Subcutaneous abdominal adipose tissue (tissue), 5 donors: ENCODE data around the gene CRACDL.

Experiments
- H3K27ac ChIP-seq: one replicate; pipeline ENCODE4 v1.7.0; 2013; ENCODE audit warnings: low read depth, mild to moderate bottlenecking, inconsistent platforms, low read length, moderate library complexity
- H3K27me3 ChIP-seq, 5 donors: one replicate each; pipeline ENCODE4 v1.7.0; 2013; ENCODE audit warnings: low read length in 5 of 5, inconsistent platforms in 1 of 5; ENCODE audit not compliant: control insufficient read depth in 5 of 5, insufficient read depth in 4 of 5
- H3K36me3 ChIP-seq, 5 donors: one replicate each; pipeline ENCODE4 v1.7.0; 2013; ENCODE audit warnings: low read length in 5 of 5; ENCODE audit not compliant: control insufficient read depth in 5 of 5, insufficient read depth in 5 of 5
- H3K4me1 ChIP-seq, 5 donors: one replicate each; pipeline ENCODE4 v1.7.0; 2013; ENCODE audit warnings: low read length in 5 of 5, mild to moderate bottlenecking in 3 of 5, moderate library complexity in 1 of 5; ENCODE audit not compliant: control insufficient read depth in 5 of 5, insufficient read depth in 5 of 5
- H3K4me3 ChIP-seq, 5 donors: one replicate each; pipeline ENCODE4 v1.7.0; 2013; ENCODE audit warnings: low read length in 5 of 5, low read depth in 1 of 5
- H3K9ac ChIP-seq, 5 donors: one replicate each; pipeline ENCODE4 v1.7.0; 2013; ENCODE audit warnings: low read length in 5 of 5, mild to moderate bottlenecking in 4 of 5, moderate library complexity in 3 of 5
- H3K9me3 ChIP-seq, 5 donors: one replicate each; pipeline ENCODE4 v1.7.0; 2013; ENCODE audit warnings: low read length in 5 of 5; ENCODE audit not compliant: control insufficient read depth in 5 of 5
- donor health status: healthy.
- donor health status: healthy.
- donor health status: healthy.
- donor health status: healthy.
- donor health status: healthy.

Gene CRACDL

GRCh38 chr2:98927027-98927426 lies 9.0 kb downstream of the CRACDL start:
- H3K4me3 ChIP-seq: no peak overlapping the region
- no peak overlapping the region for H3K9ac ChIP-seq
- H3K36me3 ChIP-seq: no peaks in the 10 kb centered on the region
- peaks cover 0 to 11% (median 5%) of the 10 kb centered on the region in 5 donors for H3K27me3 ChIP-seq
- no peak overlapping the region for H3K27ac ChIP-seq
- H3K9me3 ChIP-seq: peaks cover 0 to 2% (median 0%) of the 10 kb centered on the region in 5 donors
- H3K4me1 ChIP-seq: no peaks in the 10 kb centered on the region

DNA sequence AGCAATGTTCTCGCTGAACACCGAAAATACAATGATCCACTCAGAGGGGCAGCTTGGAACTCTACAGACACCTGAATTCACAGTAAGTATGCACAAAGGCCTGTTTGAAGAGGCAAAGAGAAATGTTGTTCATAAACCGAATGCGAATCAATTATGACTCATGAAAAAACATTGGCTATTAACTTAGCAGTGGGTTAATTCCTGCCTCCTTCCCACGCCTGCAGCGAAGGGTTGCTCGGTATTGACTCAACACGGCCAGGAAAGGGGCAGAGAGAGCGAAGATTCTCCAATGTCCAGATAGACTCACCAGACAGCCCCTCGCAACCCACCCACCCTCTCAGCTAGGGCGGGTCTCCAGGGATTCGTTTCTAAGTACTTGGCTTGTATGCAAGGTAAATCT lies 9.4 kb downstream of the CRACDL start:
- Histone ChIP-seq H3K27ac (no peak overlapping the region), H3K36me3 (no peaks in the 10 kb centered on the region), H3K9me3 (peaks cover 0 to 2% (median 0%) of the 10 kb centered on the region in 5 donors), H3K4me3 (no peak overlapping the region), H3K9ac (no peak overlapping the region), H3K27me3 (peaks cover 0 to 11% (median 5%) of the 10 kb centered on the region in 5 donors), H3K4me1 (no peaks in the 10 kb centered on the region)

- H3K4me1 ChIP-seq: no peaks in the 10 kb centered on the region
- no peak overlapping the region for H3K27ac ChIP-seq
- no peaks in the 10 kb centered on the region for H3K36me3 ChIP-seq
- H3K9ac ChIP-seq: no peak overlapping the region
- peaks cover 3 to 11% (median 7%) of the 10 kb centered on the region in 5 donors for H3K27me3 ChIP-seq
- H3K4me3 ChIP-seq: no peak overlapping the region
- H3K9me3 ChIP-seq: peaks cover 0 to 2% (median 0%) of the 10 kb centered on the region in 5 donors
Observed at GRCh38 chr2:98924910-98925309, 11.1 kb downstream of the CRACDL start.

DNA sequence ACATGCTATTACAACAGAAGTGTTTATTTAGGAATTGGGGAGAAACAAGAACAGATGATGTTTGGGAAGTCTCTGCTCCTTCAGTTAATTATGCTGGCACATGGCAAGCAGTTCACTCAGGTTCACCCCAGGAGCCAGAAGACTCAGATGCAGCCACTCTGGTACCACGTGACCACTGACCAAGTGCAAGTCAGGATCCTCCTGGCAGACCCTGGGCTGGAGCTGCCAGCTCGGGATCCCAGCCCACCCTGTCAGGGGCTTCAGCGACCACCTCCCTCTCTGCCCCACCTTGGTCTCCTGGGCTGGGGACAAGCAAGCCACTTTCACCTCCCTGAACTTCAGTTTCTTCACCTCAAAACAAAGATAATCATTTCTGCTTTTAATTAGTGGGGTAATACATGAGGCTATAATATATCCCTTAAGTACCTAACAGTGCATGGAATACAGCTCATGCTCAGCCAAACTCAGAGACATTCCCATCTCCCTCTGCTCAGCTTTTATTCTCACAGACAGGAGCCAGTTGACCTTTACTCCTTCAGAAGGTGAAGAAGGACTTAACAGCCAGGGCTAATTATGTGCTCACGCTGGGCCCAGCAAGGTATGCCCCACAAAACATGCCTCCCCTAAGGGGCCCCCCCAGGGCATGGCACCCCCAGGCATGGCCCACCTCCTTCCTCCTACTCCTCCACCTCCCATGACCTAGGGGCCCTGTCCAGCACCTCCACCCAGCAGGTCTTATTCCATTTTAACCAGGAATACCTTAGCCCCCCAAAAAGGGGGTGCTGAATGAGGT lies 11.8 kb downstream of the CRACDL start:
- Histone ChIP-seq H3K27ac (no peak overlapping the region), H3K4me3 (no peak overlapping the region), H3K36me3 (no peaks in the 10 kb centered on the region), H3K9ac (no peak overlapping the region), H3K27me3 (peaks cover 2 to 8% (median 4%) of the 10 kb centered on the region in 5 donors), H3K9me3 (peaks cover 0 to 2% (median 0%) of the 10 kb centered on the region in 5 donors), H3K4me1 (no peaks in the 10 kb centered on the region)

DNA sequence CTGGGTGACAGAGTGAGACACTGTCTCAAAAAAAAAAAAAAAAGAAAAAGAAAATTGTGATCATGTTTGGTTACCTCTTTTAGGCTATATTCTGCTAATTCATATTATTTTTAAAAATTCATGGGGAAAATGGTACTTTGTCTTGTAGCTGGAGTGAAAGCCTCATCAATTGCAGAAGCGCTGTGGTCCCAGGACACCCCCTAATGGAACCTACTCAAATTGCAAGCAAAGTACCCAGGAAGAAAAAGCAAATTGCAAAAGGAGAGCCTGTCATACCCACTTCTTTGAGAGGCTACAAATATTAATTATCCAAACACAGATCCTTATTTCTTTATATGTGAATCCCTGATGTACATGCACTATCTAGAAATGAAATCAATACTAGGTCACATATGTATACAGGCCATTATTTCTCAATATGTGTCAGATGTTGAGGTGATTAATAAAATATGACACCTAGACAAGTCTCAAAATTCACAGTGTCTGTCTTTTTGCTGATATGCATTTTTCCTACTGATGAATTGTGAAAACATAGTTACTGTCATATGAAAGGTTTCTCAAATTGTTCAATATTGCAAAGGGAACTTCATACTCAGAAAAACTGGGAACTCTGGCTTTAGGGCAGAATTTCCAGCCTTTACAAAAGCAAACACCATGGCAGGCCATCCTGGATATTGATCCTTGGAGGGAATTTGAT lies 12.6 kb downstream of the CRACDL start:
- Histone ChIP-seq H3K9me3 (peaks cover 0 to 2% (median 0%) of the 10 kb centered on the region in 5 donors), H3K4me3 (no peak overlapping the region), H3K4me1 (no peaks in the 10 kb centered on the region), H3K27me3 (peaks cover 0 to 8% (median 4%) of the 10 kb centered on the region in 5 donors), H3K9ac (no peak overlapping the region), H3K27ac (no peak overlapping the region), H3K36me3 (no peaks in the 10 kb centered on the region)

- H3K27me3 ChIP-seq: peaks cover 0 to 4% (median 2%) of the 10 kb centered on the region in 5 donors
- H3K36me3 ChIP-seq: no peaks in the 10 kb centered on the region
- H3K9me3 ChIP-seq: peaks cover 0 to 2% (median 0%) of the 10 kb centered on the region in 5 donors
- no peak overlapping the region for H3K9ac ChIP-seq
- H3K4me3 ChIP-seq: no peak overlapping the region
- no peaks in the 10 kb centered on the region for H3K4me1 ChIP-seq
- no peak overlapping the region for H3K27ac ChIP-seq
Observed at GRCh38 chr2:98921062-98921461, 15.0 kb downstream of the CRACDL start.

DNA sequence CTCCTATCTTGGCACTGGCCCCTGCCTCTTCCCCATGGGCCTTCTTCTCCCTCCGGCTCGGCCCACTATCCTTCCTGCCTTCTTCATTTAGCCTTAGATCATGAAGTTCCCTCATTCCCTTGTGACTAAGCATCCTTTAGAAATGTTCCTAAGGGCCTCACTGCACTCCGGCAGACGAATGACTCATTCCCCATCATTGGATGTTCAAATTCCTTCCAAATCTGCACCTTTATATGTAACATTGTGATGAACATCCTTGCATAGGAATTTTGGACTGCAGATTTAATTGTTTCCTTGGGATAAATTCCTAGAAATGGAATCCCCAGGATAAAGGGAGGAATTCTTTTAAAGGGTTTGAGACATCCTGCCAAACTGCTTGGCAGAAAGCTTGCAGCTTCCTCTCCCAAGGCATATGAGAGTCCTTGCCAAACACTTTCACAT lies 19.0 kb downstream of the CRACDL start:
- Histone ChIP-seq H3K4me1 (no peaks in the 10 kb centered on the region), H3K27me3 (peaks cover 14 to 26% (median 16%) of the 10 kb centered on the region in 5 donors), H3K27ac (no peak overlapping the region), H3K36me3 (no peaks in the 10 kb centered on the region), H3K4me3 (no peak overlapping the region), H3K9ac (no peak overlapping the region), H3K9me3 (no peaks in the 10 kb centered on the region)

GRCh38 chr2:98915751-98916358 lies 20.2 kb downstream of the CRACDL start:
- Histone ChIP-seq H3K27ac (no peak overlapping the region), H3K4me3 (no peak overlapping the region), H3K4me1 (no peaks in the 10 kb centered on the region), H3K9ac (no peak overlapping the region), H3K36me3 (no peaks in the 10 kb centered on the region), H3K27me3 (peaks cover 18 to 27% (median 20%) of the 10 kb centered on the region in 5 donors), H3K9me3 (no peaks in the 10 kb centered on the region)

DNA sequence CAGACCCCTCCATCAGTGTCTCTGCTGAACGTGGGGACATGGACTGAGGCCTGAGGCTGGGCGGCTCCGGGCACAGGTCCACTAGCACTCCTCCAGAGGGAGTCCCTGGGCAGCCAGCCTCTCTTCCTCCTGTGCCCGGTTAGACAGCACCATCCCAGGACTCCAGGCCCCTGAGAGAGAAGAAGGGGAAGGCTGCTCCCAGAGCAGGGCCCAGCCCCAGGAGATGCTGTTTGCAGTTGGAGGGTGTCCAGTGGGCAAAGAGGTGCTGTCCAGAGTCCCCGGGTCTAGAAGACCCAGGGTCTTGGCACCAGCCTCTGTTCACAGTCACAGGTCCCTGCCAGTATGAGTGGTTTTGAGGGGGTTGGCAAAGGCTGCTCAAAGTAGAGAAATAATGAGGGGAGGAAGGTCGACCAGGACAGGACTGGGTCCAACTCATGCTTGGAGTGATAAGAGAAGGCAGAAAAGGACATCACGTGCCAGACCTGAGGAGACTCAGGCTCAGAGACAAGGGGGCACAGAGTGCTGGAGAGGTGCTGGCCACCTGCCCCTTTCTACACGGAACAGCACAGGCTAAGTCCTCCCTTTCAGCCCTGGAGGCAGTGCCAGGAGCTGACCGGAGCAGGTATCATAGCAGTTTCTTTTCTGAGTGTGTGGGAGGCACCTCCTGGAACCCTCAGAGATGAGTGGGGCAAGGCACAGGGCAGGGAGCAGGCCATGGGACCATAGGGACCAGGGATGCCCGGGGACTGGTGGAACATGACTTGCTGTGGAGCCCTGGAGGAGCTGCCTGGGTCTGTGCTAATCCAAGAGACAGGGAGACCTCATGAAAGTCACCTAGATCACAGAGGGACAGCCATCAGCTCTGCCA lies 21.1 kb downstream of the CRACDL start:
- Histone ChIP-seq H3K9ac (no peak overlapping the region), H3K27me3 (peaks cover 15 to 26% (median 24%) of the 10 kb centered on the region in 5 donors), H3K4me3 (no peak overlapping the region), H3K27ac (no peak overlapping the region), H3K36me3 (no peaks in the 10 kb centered on the region), H3K4me1 (peaks cover 0 to 2% (median under 1%) of the 10 kb centered on the region in 5 donors), H3K9me3 (no peaks in the 10 kb centered on the region)
